AG04449 (cell line): Measurements from ENCODE around the gene GRIP2.

Source experiments
- CTCF ChIA-PET: fragments of 350-600 bp; formaldehyde crosslinking; extraction: SDS; loops from one replicate; lab custom pipeline; 2021; ENCODE audit warnings: antibody characterized with exemption; lab: Yijun Ruan, JAX
- POLR2A ChIA-PET: fragments of 400-600, 350-600 bp; formaldehyde crosslinking; extraction: SDS; loops from one replicate; lab custom pipeline; 2020; ENCODE audit warnings: antibody characterized with exemption, inconsistent platforms; lab: Yijun Ruan, JAX
- DNase-seq: peaks from one replicate; pipeline ENCODE4 v3.0.0-alpha.2; 2010; ENCODE audit warnings: low read depth, low spot score
- H3K4me3 ChIP-seq: 2 replicates; pipeline ENCODE4 v1.5.1; 2011; ENCODE audit warnings: low read depth, mild to moderate bottlenecking, control low read depth, low read length
- CTCF ChIP-seq: IDR thresholded peaks from one replicate; pipeline ENCODE4 v1.5.1; 2011; ENCODE audit warnings: mild to moderate bottlenecking, moderate library complexity, low read length, control low read depth, inconsistent platforms; ENCODE audit not compliant: insufficient read depth; ENCODE audit errors: missing control alignments

The GRIP2 gene

GRCh38 chr3:14507305-14507741, 32.8 kb downstream of the GRIP2 start:
- H3K4me3 ChIP-seq = no peak overlapping the region
- TF ChIP-seq CTCF = no peak
- POLR2A ChIA-PET = no interaction called here
- no peak for DNase-seq
- CTCF ChIA-PET = interaction anchor here (1.0 to 8.6 kb wide), 8 partner anchors 8 to 415 kb away, joined by 3 to 167 read pairs (median 42); no protein-coding TSS in a partner anchor

GRCh38 chr3:14506626-14507304, 33.4 kb downstream of the GRIP2 start:
- DNase-seq = no peak
- CTCF ChIA-PET = interaction anchor here (1.8 to 8.6 kb wide), 5 partner anchors 18 to 415 kb away, joined by 3 to 167 read pairs (median 55); no protein-coding TSS in a partner anchor
- POLR2A ChIA-PET = no interaction called here
- no peak for TF ChIP-seq CTCF
- no peak overlapping the region for H3K4me3 ChIP-seq

GRCh38 chr3:14505803-14506500, 34.2 kb downstream of the GRIP2 start:
- DNase-seq = no peak
- ChIA-PET POLR2A (interaction anchor here (0.6 kb wide), 1 partner anchor 13 kb away, joined by 3 read pairs; no protein-coding TSS in a partner anchor), CTCF (interaction anchor here (0.9 to 8.6 kb wide), 3 partner anchors 27 to 42 kb away, joined by 3 to 81 read pairs (median 3); no protein-coding TSS in a partner anchor)
- TF ChIP-seq CTCF = no peak
- H3K4me3 ChIP-seq = no peak overlapping the region

- no peak overlapping the region for H3K4me3 ChIP-seq
- POLR2A ChIA-PET = interaction anchor here (0.6 kb wide), 1 partner anchor 13 kb away, joined by 3 read pairs; no protein-coding TSS in a partner anchor
- no peak for TF ChIP-seq CTCF
- DNase-seq = no peak
- CTCF ChIA-PET = interaction anchor here (0.9 to 1.4 kb wide), 3 partner anchors 28 to 302 kb away, joined by 3 to 7 read pairs (median 3); no protein-coding TSS in a partner anchor
Observed at GRCh38 chr3:14505001-14505802, 34.9 kb downstream of the GRIP2 start.

GRCh38 chr3:14503706-14504065, 36.5 kb downstream of the GRIP2 start:
- CTCF ChIA-PET = interaction anchor here (1.0 to 1.1 kb wide), 2 partner anchors 9 to 417 kb away, joined by 3 read pairs; no protein-coding TSS in a partner anchor
- POLR2A ChIA-PET = no interaction called here

More at GRCh38 chr3:14503706-14504065, 36.5 kb downstream of the GRIP2 start:
- DNase-seq = no peak
- TF ChIP-seq CTCF = no peak
- no peak overlapping the region for H3K4me3 ChIP-seq
